Measurements from ENCODE around the gene CCDC47. TPM values are rescaled to one million over a fixed set of nuclear protein-coding genes. Genes with fewer than 3 reads are reported as not detected.

Gene CCDC47
- total RNA-seq, 1 experiment from 2014 or later: 80.5 TPM

- CTCF ChIA-PET: no interaction called here
- Mint-ChIP-seq H3K36me3 (ENCODE audit: insufficient read depth, unreplicated experiment) (peaks cover 5% of the 10 kb centered on the region), H3K9me3 (ENCODE audit: low read depth, unreplicated experiment) (no peaks in the 10 kb centered on the region), H3K27ac (ENCODE audit: unreplicated experiment) (no peak overlapping the region), H3K27me3 (ENCODE audit: unreplicated experiment) (no peaks in the 10 kb centered on the region), H3K4me1 (ENCODE audit: low read depth, unreplicated experiment) (no peaks in the 10 kb centered on the region), H3K4me3 (ENCODE audit: low read depth, unreplicated experiment) (no peak overlapping the region)
- no TSS peak for BruUV-seq (replicated peaks)
- no peak for TF ChIP-seq CTCF (IDR thresholded peaks at IDR 0.05; ENCODE audit: unreplicated experiment)
- no peak for DNase-seq
- intact Hi-C loops (cut with micrococcal nuclease; ENCODE audit: unreplicated experiment): no loop called here
Observed at GRCh38 chr17:63702721-63703015, 70.7 kb downstream of the CCDC47 start.

GRCh38 chr17:63701868-63702720 is 71.3 kb downstream of the CCDC47 start:
- Mint-ChIP-seq H3K36me3 (ENCODE audit: insufficient read depth, unreplicated experiment) (peaks cover 5% of the 10 kb centered on the region), H3K4me3 (ENCODE audit: low read depth, unreplicated experiment) (no peak overlapping the region), H3K4me1 (ENCODE audit: low read depth, unreplicated experiment) (no peaks in the 10 kb centered on the region), H3K27ac (ENCODE audit: unreplicated experiment) (no peak overlapping the region), H3K9me3 (ENCODE audit: low read depth, unreplicated experiment) (no peaks in the 10 kb centered on the region), H3K27me3 (ENCODE audit: unreplicated experiment) (no peaks in the 10 kb centered on the region)
- no peak for TF ChIP-seq CTCF (IDR thresholded peaks at IDR 0.05; ENCODE audit: unreplicated experiment)
- intact Hi-C loops (cut with micrococcal nuclease; ENCODE audit: unreplicated experiment): no loop called here
- BruUV-seq (replicated peaks): no TSS peak
- DNase-seq: no peak
- CTCF ChIA-PET: no interaction called here

- DNase-seq: no peak
- Mint-ChIP-seq H3K9me3 (ENCODE audit: low read depth, unreplicated experiment) (no peaks in the 10 kb centered on the region), H3K36me3 (ENCODE audit: insufficient read depth, unreplicated experiment) (peaks cover 5% of the 10 kb centered on the region), H3K4me3 (ENCODE audit: low read depth, unreplicated experiment) (no peak overlapping the region), H3K4me1 (ENCODE audit: low read depth, unreplicated experiment) (no peaks in the 10 kb centered on the region), H3K27me3 (ENCODE audit: unreplicated experiment) (no peaks in the 10 kb centered on the region), H3K27ac (ENCODE audit: unreplicated experiment) (no peak overlapping the region)
- no TSS peak for BruUV-seq (replicated peaks)
- CTCF ChIA-PET: interaction anchor here (0.6 kb wide), 1 partner anchor 8 kb away, joined by 4 read pairs; no protein-coding TSS in a partner anchor
- intact Hi-C loops (cut with micrococcal nuclease; ENCODE audit: unreplicated experiment): no loop called here
- no peak for TF ChIP-seq CTCF (IDR thresholded peaks at IDR 0.05; ENCODE audit: unreplicated experiment)
Observed at GRCh38 chr17:63701456-63701820, 72.0 kb downstream of the CCDC47 start.

- intact Hi-C loops (cut with micrococcal nuclease; ENCODE audit: unreplicated experiment): no loop called here
- CTCF ChIA-PET: interaction anchor here (0.6 kb wide), 1 partner anchor 9 kb away, joined by 4 read pairs; no protein-coding TSS in a partner anchor
- BruUV-seq (replicated peaks): no TSS peak
- Mint-ChIP-seq H3K9me3 (ENCODE audit: low read depth, unreplicated experiment) (no peaks in the 10 kb centered on the region), H3K4me3 (ENCODE audit: low read depth, unreplicated experiment) (no peak overlapping the region), H3K27ac (ENCODE audit: unreplicated experiment) (no peak overlapping the region), H3K4me1 (ENCODE audit: low read depth, unreplicated experiment) (no peaks in the 10 kb centered on the region), H3K36me3 (ENCODE audit: insufficient read depth, unreplicated experiment) (peaks cover 10% of the 10 kb centered on the region), H3K27me3 (ENCODE audit: unreplicated experiment) (no peaks in the 10 kb centered on the region)
- no peak for TF ChIP-seq CTCF (IDR thresholded peaks at IDR 0.05; ENCODE audit: unreplicated experiment)
- DNase-seq: no peak
Observed at GRCh38 chr17:63700528-63701455, 72.6 kb downstream of the CCDC47 start.
